RWPE2 (cell line): ENCODE results near the gene CNTN6.
A peak's percentile ranks its signal among the peaks of the same experiment; 100 is the strongest.

Experiments used
- ATAC-seq: fragments of 200-7000 bp; cut with Tn5 transposase; 3 replicates; pipeline ENCODE4 v1.9.1; 2021; ENCODE audit warnings: low read depth
- DNase-seq: peaks from one replicate; pipeline ENCODE4 v3.0.0-alpha.2; 2020; ENCODE audit warnings: low spot score
- H3K27ac ChIP-seq: fragments of 450-650 bp; 2 replicates; pipeline ENCODE4 v1.5.1; 2017; ENCODE audit warnings: mild to moderate bottlenecking; ENCODE audit not compliant: poor library complexity, severe bottlenecking
- H3K27me3 ChIP-seq: fragments of 250-450 bp; sonication (Bioruptor Pico); 2 replicates; pipeline ENCODE4 v1.5.1; 2021; ENCODE audit warnings: mild to moderate bottlenecking, moderate library complexity; ENCODE audit not compliant: insufficient read depth, poor library complexity, severe bottlenecking
- H3K36me3 ChIP-seq: fragments of 250-450 bp; sonication (Bioruptor Pico); 2 replicates; pipeline ENCODE4 v1.5.1; 2020; ENCODE audit warnings: low read depth, mild to moderate bottlenecking, moderate library complexity
- H3K4me1 ChIP-seq: fragments of 250-450 bp; sonication (Bioruptor Pico); 2 replicates; pipeline ENCODE4 v1.5.1; 2021; ENCODE audit warnings: mild to moderate bottlenecking, moderate library complexity; ENCODE audit not compliant: insufficient read depth, poor library complexity, severe bottlenecking
- H3K4me3 ChIP-seq: fragments of 250-450 bp; sonication (Bioruptor Pico); 2 replicates; pipeline ENCODE4 v1.5.1; 2021; ENCODE audit warnings: mild to moderate bottlenecking, moderate library complexity; ENCODE audit not compliant: severe bottlenecking
- H3K9me3 ChIP-seq: fragments of 250-450 bp; sonication (Bioruptor Pico); 2 replicates; pipeline ENCODE4 v1.5.1; 2021; ENCODE audit warnings: mild to moderate bottlenecking, moderate library complexity; ENCODE audit not compliant: severe bottlenecking
- CTCF ChIP-seq: fragments of 450-650 bp; IDR thresholded peaks from one replicate; pipeline ENCODE4 v1.5.1; 2017; ENCODE audit warnings: mild to moderate bottlenecking, moderate library complexity; ENCODE audit not compliant: poor library complexity, severe bottlenecking

The CNTN6 gene

GRCh38 chr3:1272546-1273265 is 179.9 kb downstream of the CNTN6 start:
- H3K36me3 ChIP-seq, result no peaks in the 10 kb centered on the region
- no peak for DNase-seq

GRCh38 chr3:1275495-1275894 is 182.7 kb downstream of the CNTN6 start:
- DNase-seq (no peak), ATAC-seq (no peak)

More at GRCh38 chr3:1272546-1273265, 179.9 kb downstream of the CNTN6 start:
- H3K27me3 ChIP-seq, result no peaks in the 10 kb centered on the region
- H3K27ac ChIP-seq, result no peak overlapping the region
- no peak for TF ChIP-seq CTCF
- ATAC-seq, result no peak
- no peaks in the 10 kb centered on the region for H3K9me3 ChIP-seq
- H3K4me3 ChIP-seq, result no peak overlapping the region
- H3K4me1 ChIP-seq, result no peaks in the 10 kb centered on the region

GRCh38 chr3:1287815-1288214 is 195.0 kb downstream of the CNTN6 start:
- DNase-seq (no peak), ATAC-seq (no peak)
- TF ChIP-seq CTCF, result no peak
- Histone ChIP-seq H3K4me3 (no peak overlapping the region), H3K27me3 (no peaks in the 10 kb centered on the region), H3K27ac (no peak overlapping the region), H3K36me3 (no peaks in the 10 kb centered on the region), H3K9me3 (peaks cover 2% of the 10 kb centered on the region), H3K4me1 (no peaks in the 10 kb centered on the region)

More at GRCh38 chr3:1275495-1275894, 182.7 kb downstream of the CNTN6 start:
- H3K9me3 ChIP-seq, result no peaks in the 10 kb centered on the region
- H3K27ac ChIP-seq, result no peak overlapping the region
- H3K36me3 ChIP-seq, result no peaks in the 10 kb centered on the region
- no peaks in the 10 kb centered on the region for H3K4me1 ChIP-seq
- TF ChIP-seq CTCF, result peak; percentile 51
- no peaks in the 10 kb centered on the region for H3K27me3 ChIP-seq
- no peak overlapping the region for H3K4me3 ChIP-seq

- ATAC-seq (no peak), DNase-seq (no peak)
Observed at GRCh38 chr3:1288805-1289494, 196.1 kb downstream of the CNTN6 start.

More at GRCh38 chr3:1288805-1289494, 196.1 kb downstream of the CNTN6 start:
- Histone ChIP-seq H3K27me3 (no peaks in the 10 kb centered on the region), H3K36me3 (no peaks in the 10 kb centered on the region), H3K27ac (no peak overlapping the region), H3K4me3 (no peak overlapping the region), H3K9me3 (peaks cover 2% of the 10 kb centered on the region), H3K4me1 (no peaks in the 10 kb centered on the region)
- no peak for TF ChIP-seq CTCF
